ENCODE results near the gene ISOC2. TPM values are rescaled to one million over a fixed set of nuclear protein-coding genes. Genes with fewer than 3 reads are reported as not detected.

Gene ISOC2
- total RNA-seq, result 43.6 and 49.3 TPM in 2 replicates
- 68.7 and 96.5 TPM in 2 replicates for polyA plus RNA-seq
- 43.0 and 66.5 TPM in 2 replicates for polyA plus RNA-seq (2011; cell fraction: cytosol; rRNA removed)
- 23.3 and 27.6 TPM in 2 replicates for polyA plus RNA-seq (2011; cell fraction: nucleus; rRNA removed)
- polyA plus RNA-seq (2012), result 40.5 and 54.2 TPM in 2 replicates
- polyA minus RNA-seq, result 17.6 and 18.8 TPM in 2 replicates
- polyA minus RNA-seq (2011; cell fraction: cytosol; rRNA and poly(A)+ RNA removed), result 30.3 TPM
- 11.2 and 16.2 TPM in 2 replicates for polyA minus RNA-seq (2011; cell fraction: nucleus; rRNA and poly(A)+ RNA removed)
- Bru-seq, nascent RNA, result percentile 54 among the genes with signal in this experiment
- BruChase-seq, experiment 1, labeled RNA remaining after a 6-hour chase, result percentile 62 among the genes with signal in this experiment
- percentile 54 among the genes with signal in this experiment for BruChase-seq, experiment 2, labeled RNA remaining after a 2-hour chase
- long read RNA-seq, transcript ISOC2-202 (6 exons, 998 nt), result major isoform, 8 of 20 reads
- long read RNA-seq, transcript ISOC2-203 (5 exons, 1,566 nt), result minor isoform, 5 of 20 reads
- long read RNA-seq, partial matches to known transcripts, result 1 of 20 reads
- long read RNA-seq, other reads (novel, unspliced or antisense), result 5 of 20 reads

GRCh38 chr19:55461259-55461973, at the start of gene ISOC2:
Gene ISOC2, minus strand, starts transcription at chr19:55461642. Its CDS starts 5,156 bp downstream, at chr19:55456486.
- Histone ChIP-seq H3K4me1 (ENCODE audit: control insufficient read depth, extremely low read depth, insufficient read depth, low read length) (peaks cover 13% of the 10 kb centered on the region), H3K9ac (replicated peaks; ENCODE audit: extremely low read depth, insufficient read depth, low read length) (peak within 1 kb of the TSS; percentile 81), H4K20me1 (replicated peaks; ENCODE audit: control insufficient read depth, extremely low read depth, insufficient read depth, low read length) (no peaks in the 10 kb centered on the region), H3K36me3 (ENCODE audit: control insufficient read depth in 2 of 2, extremely low read depth in 1 of 2, insufficient read depth in 2 of 2, low read length in 2 of 2) (no peaks in the 10 kb centered on the region), H3K9me3 (replicated peaks; ENCODE audit: control insufficient read depth, insufficient read depth, low read length) (no peaks in the 10 kb centered on the region), H3K79me2 (ENCODE audit: control insufficient read depth, insufficient read depth, low read length) (no peaks in the 10 kb centered on the region), H3K9me1 (replicated peaks; ENCODE audit: control insufficient read depth, extremely low read depth, insufficient read depth, low read length) (no peaks in the 10 kb centered on the region), H3K27ac (ENCODE audit: insufficient read depth, low read depth, low read length) (peak within 1 kb of the TSS; percentile 63), H3K27me3 (ENCODE audit: control insufficient read depth in 2 of 2, insufficient read depth in 2 of 2, low read length in 2 of 2) (no peaks in the 10 kb centered on the region), H2AFZ (ENCODE audit: low read depth, low read length) (peak within 1 kb of the TSS; percentile 69), H3K4me3 (replicated peaks in 1 of 3; ENCODE audit: insufficient read depth in 1 of 3, low read depth in 1 of 3, low read length in 3 of 3) (peak within 1 kb of the TSS; percentile 39 to 95 (median 70)), H3K4me2 (ENCODE audit: insufficient read depth, low read length) (peak within 1 kb of the TSS; percentile 84)
- FAIRE-seq (peak; percentile 99), DNase-seq (ENCODE audit: low read depth, low spot score) (peak; percentile 100)
- intact Hi-C loops (cut with micrococcal nuclease) (loop anchor here (1.0 to 5.0 kb wide), 5 partner anchors 15 to 163 kb away; partner anchors contain the start of genes RPL28, TMEM238, ZNF628 and ZNF784), dilution Hi-C loops (cut with MboI; ENCODE audit: extremely low pct_ligation_motif_present, low sequenced_read_pairs) (no loop called here)
- POLR2A ChIA-PET, result interaction anchor here (1.0 to 1.1 kb wide), 3 partner anchors 15 to 54 kb away, joined by 4 to 6 read pairs (median 4); partner anchors contain the start of genes UBE2S and ZNF628
- CTCF ChIA-PET, result interaction anchor here (0.6 to 1.5 kb wide), 7 partner anchors 8 to 325 kb away, joined by 3 to 21 read pairs (median 4); no protein-coding TSS in a partner anchor
- BruUV-seq (replicated peaks), result TSS peak; percentile 86
- TF ChIP-seq MYC (IDR thresholded peaks at IDR 0.05; ENCODE audit: low read depth, low read length) (peak; percentile 37), EZH2 (IDR thresholded peaks at IDR 0.05; ENCODE audit: borderline replicate concordance, low read depth, low read length, severe bottlenecking) (no peak), MAX (IDR thresholded peaks at IDR 0.05; ENCODE audit: insufficient read depth, insufficient read length) (peak; percentile 95)
